ENCODE data around the gene DNAAF8. TPM values are rescaled to one million over a fixed set of nuclear protein-coding genes. Genes with fewer than 3 reads are reported as not detected.

DNAAF8 gene
- polyA plus RNA-seq, 2 of the 4 experiments (the other 2 are of a cell fraction), result 1.6 TPM

DNA sequence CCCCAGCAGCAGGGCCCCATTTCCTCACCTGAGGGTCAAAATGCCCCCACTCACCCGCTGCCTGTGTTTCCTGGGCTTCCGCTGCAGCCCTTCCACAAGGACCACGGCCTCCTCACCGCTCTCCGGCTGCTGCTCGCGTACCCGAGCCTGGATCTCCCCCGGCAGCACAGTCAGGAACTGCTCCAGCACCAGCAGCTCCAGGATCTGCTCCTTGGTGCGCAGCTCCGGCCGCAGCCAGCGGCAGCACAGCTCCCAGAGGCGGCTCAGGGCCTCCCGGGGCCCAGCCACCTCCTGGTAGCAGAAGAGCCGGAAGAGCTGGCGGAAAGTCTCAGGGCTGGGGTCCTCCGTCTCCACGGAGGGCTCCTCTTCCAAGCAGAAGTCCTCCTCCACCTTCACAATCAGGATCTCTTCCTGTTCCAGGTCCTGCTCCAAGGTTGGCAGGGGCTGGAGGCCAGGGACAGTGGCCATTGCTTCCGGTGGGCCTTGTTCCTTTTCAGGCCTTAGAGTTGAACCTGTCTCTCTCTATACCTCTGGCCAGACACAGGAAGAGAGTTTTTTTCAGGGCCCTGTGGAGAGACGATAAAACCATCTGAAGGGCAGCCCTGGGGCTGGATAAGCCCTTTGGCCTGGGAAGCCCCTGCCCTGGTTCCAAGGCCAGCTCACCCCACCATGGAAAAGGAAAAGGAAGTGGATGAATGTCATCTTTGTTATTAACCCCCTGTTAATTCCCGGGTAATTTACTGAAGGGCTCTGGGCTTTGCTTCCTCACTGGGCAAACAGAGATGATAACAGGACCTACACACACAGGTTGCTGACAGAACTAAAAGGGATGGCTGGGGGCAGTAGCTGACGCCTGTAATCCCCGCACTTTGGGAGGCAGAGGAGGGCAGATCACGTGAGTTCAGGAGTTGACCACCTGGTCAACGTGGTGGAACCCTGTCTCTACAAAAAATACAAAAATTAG lies 31.5 kb downstream of the DNAAF8 start:
- no peak for FAIRE-seq
- ChIA-PET POLR2A (interaction anchor here (1.8 kb wide), 1 partner anchor 31 kb away, joined by 5 read pairs; the partner anchor contains the start of gene DNAAF8), CTCF (interaction anchor here (0.6 to 1.4 kb wide), 3 partner anchors 55 to 190 kb away, joined by 3 to 6 read pairs (median 4); no protein-coding TSS in a partner anchor)
- 74% methylated on average over 20 of the region's 26 CpGs for WGBS (ENCODE audit: missing lambda C conversion rate)
- TF ChIP-seq, protein P1, sequence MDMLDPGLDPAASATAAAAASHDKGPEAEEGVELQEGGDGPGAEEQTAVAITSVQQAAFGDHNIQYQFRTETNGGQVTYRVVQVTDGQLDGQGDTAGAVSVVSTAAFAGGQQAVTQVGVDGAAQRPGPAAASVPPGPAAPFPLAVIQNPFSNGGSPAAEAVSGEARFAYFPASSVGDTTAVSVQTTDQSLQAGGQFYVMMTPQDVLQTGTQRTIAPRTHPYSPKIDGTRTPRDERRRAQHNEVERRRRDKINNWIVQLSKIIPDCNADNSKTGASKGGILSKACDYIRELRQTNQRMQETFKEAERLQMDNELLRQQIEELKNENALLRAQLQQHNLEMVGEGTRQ (IDR thresholded peaks at IDR 0.05), result peak; percentile 31
- TF ChIP-seq EHMT2 (IDR thresholded peaks at IDR 0.05; ENCODE audit: low read depth) (no peak), ZC3H11A (IDR thresholded peaks at IDR 0.05) (no peak), HDAC2 (IDR thresholded peaks at IDR 0.05) (no peak), PHF8 (IDR thresholded peaks at IDR 0.05; ENCODE audit: borderline replicate concordance, low read depth) (no peak), KDM5A (IDR thresholded peaks at IDR 0.05) (no peak)
- TF ChIP-seq, protein P2, sequence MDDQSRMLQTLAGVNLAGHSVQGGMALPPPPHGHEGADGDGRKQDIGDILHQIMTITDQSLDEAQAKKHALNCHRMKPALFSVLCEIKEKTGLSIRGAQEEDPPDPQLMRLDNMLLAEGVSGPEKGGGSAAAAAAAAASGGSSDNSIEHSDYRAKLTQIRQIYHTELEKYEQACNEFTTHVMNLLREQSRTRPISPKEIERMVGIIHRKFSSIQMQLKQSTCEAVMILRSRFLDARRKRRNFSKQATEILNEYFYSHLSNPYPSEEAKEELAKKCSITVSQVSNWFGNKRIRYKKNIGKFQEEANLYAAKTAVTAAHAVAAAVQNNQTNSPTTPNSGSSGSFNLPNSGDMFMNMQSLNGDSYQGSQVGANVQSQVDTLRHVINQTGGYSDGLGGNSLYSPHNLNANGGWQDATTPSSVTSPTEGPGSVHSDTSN (IDR thresholded peaks at IDR 0.05), result no peak
- TF ChIP-seq, protein P3, sequence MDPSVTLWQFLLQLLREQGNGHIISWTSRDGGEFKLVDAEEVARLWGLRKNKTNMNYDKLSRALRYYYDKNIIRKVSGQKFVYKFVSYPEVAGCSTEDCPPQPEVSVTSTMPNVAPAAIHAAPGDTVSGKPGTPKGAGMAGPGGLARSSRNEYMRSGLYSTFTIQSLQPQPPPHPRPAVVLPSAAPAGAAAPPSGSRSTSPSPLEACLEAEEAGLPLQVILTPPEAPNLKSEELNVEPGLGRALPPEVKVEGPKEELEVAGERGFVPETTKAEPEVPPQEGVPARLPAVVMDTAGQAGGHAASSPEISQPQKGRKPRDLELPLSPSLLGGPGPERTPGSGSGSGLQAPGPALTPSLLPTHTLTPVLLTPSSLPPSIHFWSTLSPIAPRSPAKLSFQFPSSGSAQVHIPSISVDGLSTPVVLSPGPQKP (IDR thresholded peaks at IDR 0.05; ENCODE audit: low read depth, low read length), result no peak
- no peak for DNase-seq (ENCODE audit: low read depth in 1 of 2, low spot score in 1 of 2)
- Histone ChIP-seq H3K27ac (peak overlapping the region; percentile 84 to 98), H3K4me3 (peak overlapping the region; percentile 81), H3K9me3 (no peaks in the 10 kb centered on the region), H3K4me2 (peak overlapping the region; percentile 85), H3K4me1 (peaks cover 17% of the 10 kb centered on the region; the same call in 2 of the 3 replicates)
- no peak for ATAC-seq

DNA sequence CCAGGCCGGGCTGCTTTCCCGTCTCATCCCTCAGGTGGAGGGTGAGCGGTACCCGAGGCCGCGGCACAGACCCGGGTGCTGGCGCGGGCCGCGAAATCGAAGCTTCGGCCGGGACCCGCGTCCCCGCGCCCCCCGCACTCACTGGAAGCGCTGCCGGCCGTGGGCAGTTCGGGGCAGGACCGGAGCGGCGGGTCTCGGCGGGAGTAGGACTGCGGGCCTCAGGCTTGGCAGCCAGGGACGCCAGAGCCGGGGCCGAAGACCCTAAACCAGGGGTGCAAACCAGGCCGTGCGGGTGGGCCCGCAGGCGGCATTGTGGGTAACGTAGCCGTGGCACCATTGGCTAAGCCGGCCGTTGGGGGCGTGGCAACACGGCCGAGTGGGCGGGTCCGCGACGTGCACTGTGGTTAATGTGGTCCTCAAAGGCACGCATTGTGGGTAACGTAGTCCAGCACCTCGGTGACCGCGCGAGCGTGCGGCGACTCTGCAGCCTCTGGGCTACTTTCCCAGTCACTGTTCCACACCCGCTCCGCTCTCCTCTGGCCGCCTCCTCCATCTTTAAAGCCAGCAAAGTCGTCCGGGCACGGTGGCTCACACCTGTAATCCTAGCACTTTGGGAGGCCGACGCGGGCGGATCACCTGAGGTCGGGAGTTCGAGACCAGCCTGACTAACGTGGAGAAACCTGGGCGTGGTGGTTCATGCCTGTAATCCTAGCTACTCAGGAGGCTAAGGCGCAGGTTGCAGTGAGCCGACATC lies 32.7 kb downstream of the DNAAF8 start, which contains the start of gene ZNF500:
TSS of gene ZNF500 (minus strand) at position 288 of the 754 bp plus-strand sequence. CDS start 1,184 bp downstream, outside the sequence.
- H3K4me2 ChIP-seq, result peak within 1 kb of the TSS; percentile 86
- no peak for FAIRE-seq
- CTCF ChIA-PET, result interaction anchor here (0.7 to 1.2 kb wide), 4 partner anchors 103 to 189 kb away, joined by 3 to 5 read pairs (median 3); no protein-coding TSS in a partner anchor
- H3K27ac ChIP-seq, result peak within 1 kb of the TSS; percentile 84 to 98
- peaks cover 17% of the 10 kb centered on the region; the same call in 2 of the 3 replicates for H3K4me1 ChIP-seq
- ATAC-seq, result peak; percentile 86 to 94
- no peaks in the 10 kb centered on the region for H3K9me3 ChIP-seq
- peak within 1 kb of the TSS; percentile 81 for H3K4me3 ChIP-seq
- WGBS (ENCODE audit: missing lambda C conversion rate), result 2% methylated on average over 17 of the region's 72 CpGs
- POLR2A ChIA-PET, result interaction anchor here (1.3 to 2.3 kb wide), 3 partner anchors 32 to 151 kb away, joined by 3 to 25 read pairs (median 5); partner anchors contain the start of genes ANKS3 and DNAAF8
- TF ChIP-seq CEBPB (IDR thresholded peaks at IDR 0.05), result no peak
- peak; percentile 50 to 70; a peak in 4 of 5 replicates for TF ChIP-seq JUN (IDR thresholded peaks at IDR 0.05)
- peak; percentile 58; the same call in 1 of the 2 replicates for TF ChIP-seq MYC (IDR thresholded peaks at IDR 0.05; ENCODE audit: borderline replicate concordance, low read length)
- TF ChIP-seq, protein P4, sequence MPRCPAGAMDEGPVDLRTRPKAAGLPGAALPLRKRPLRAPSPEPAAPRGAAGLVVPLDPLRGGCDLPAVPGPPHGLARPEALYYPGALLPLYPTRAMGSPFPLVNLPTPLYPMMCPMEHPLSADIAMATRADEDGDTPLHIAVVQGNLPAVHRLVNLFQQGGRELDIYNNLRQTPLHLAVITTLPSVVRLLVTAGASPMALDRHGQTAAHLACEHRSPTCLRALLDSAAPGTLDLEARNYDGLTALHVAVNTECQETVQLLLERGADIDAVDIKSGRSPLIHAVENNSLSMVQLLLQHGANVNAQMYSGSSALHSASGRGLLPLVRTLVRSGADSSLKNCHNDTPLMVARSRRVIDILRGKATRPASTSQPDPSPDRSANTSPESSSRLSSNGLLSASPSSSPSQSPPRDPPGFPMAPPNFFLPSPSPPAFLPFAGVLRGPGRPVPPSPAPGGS (IDR thresholded peaks at IDR 0.05), result peak; percentile 61; the same call in 1 of the 3 replicates
- peak; percentile 75 for TF ChIP-seq POLR2A (IDR thresholded peaks at IDR 0.05; ENCODE audit: low read length)
- 0 out of 2 replicates have a peak, but pooled peaks have one; percentile 52 for TF ChIP-seq RFX5 (IDR thresholded peaks at IDR 0.05)
- TF ChIP-seq SMC3 (IDR thresholded peaks at IDR 0.05), result no peak
- TF ChIP-seq KDM1A (IDR thresholded peaks at IDR 0.05; ENCODE audit: low read depth), result peak; percentile 63; the same call in 1 of the 2 replicates
- TF ChIP-seq PHF8 (IDR thresholded peaks at IDR 0.05; ENCODE audit: borderline replicate concordance, low read depth), result peak; percentile 89
- TF ChIP-seq GATA3 (IDR thresholded peaks at IDR 0.05; ENCODE audit: borderline replicate concordance), result peak; percentile 30; the same call in 1 of the 2 replicates
- TF ChIP-seq, protein P5, sequence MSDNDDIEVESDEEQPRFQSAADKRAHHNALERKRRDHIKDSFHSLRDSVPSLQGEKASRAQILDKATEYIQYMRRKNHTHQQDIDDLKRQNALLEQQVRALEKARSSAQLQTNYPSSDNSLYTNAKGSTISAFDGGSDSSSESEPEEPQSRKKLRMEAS (IDR thresholded peaks at IDR 0.05), result peak; percentile 87
- no peak for TF ChIP-seq FOSL2 (IDR thresholded peaks at IDR 0.05)
- TF ChIP-seq FOSL2 (CRISPR knock-in tag; IDR thresholded peaks at IDR 0.05), result no peak
- no peak for TF ChIP-seq TFCP2L1 (CRISPR knock-in tag; IDR thresholded peaks at IDR 0.05)
- no peak for TF ChIP-seq TP53 (CRISPR knock-in tag; IDR thresholded peaks at IDR 0.05)
- TF ChIP-seq KDM5A (IDR thresholded peaks at IDR 0.05), result peak; percentile 61; the same call in 1 of the 2 replicates
- TF ChIP-seq, protein P6, sequence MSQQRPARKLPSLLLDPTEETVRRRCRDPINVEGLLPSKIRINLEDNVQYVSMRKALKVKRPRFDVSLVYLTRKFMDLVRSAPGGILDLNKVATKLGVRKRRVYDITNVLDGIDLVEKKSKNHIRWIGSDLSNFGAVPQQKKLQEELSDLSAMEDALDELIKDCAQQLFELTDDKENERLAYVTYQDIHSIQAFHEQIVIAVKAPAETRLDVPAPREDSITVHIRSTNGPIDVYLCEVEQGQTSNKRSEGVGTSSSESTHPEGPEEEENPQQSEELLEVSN (IDR thresholded peaks at IDR 0.05; ENCODE audit: borderline replicate concordance, low read depth), result peak; percentile 62; the same call in 1 of the 2 replicates
- DNase-seq (ENCODE audit: low read depth in 1 of 2, low spot score in 1 of 2), result peak; percentile 96 to 97

Measured in A549 (cell line).